ENCODE measurements around the gene UCK2. TPM values are rescaled to one million over a fixed set of nuclear protein-coding genes. Genes with fewer than 3 reads are reported as not detected.

UCK2 gene
- total and polyA plus RNA-seq, 2 experiments from 2014 or later: 101 to 149 TPM

DNA sequence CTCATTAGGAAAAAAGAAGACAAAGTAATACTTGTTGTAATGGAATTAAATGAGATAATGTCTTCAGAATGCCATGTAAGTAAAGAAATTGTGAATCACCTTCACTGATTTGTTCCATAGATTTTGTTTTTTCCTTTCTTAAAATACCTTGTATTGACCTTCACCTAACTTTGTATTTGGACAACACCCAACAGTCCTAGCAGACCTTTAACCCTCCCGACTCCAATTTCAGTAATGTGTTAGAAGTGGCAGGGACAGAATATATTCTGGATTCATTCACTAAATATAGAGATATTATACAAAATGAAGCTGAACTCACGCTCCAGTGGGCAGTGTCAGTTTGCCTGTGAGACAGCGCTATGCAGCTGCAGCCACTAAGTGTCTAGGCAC lies 57.9 kb downstream of the UCK2 start (continued):
- TF ChIP-seq, protein P1, sequence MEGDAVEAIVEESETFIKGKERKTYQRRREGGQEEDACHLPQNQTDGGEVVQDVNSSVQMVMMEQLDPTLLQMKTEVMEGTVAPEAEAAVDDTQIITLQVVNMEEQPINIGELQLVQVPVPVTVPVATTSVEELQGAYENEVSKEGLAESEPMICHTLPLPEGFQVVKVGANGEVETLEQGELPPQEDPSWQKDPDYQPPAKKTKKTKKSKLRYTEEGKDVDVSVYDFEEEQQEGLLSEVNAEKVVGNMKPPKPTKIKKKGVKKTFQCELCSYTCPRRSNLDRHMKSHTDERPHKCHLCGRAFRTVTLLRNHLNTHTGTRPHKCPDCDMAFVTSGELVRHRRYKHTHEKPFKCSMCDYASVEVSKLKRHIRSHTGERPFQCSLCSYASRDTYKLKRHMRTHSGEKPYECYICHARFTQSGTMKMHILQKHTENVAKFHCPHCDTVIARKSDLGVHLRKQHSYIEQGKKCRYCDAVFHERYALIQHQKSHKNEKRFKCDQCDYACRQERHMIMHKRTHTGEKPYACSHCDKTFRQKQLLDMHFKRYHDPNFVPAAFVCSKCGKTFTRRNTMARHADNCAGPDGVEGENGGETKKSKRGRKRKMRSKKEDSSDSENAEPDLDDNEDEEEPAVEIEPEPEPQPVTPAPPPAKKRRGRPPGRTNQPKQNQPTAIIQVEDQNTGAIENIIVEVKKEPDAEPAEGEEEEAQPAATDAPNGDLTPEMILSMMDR (conservative IDR thresholded peaks at IDR 0.05; ENCODE audit: low read depth in 2 of 2): no peak
- no peak for TF ChIP-seq STAT1 (IDR thresholded peaks at IDR 0.05; ENCODE audit: unreplicated experiment)
- TF ChIP-seq NANOG (IDR thresholded peaks at IDR 0.05; ENCODE audit: borderline replicate concordance): no peak
- no peak for TF ChIP-seq JUNB (IDR thresholded peaks at IDR 0.05; ENCODE audit: unreplicated experiment)

DNA sequence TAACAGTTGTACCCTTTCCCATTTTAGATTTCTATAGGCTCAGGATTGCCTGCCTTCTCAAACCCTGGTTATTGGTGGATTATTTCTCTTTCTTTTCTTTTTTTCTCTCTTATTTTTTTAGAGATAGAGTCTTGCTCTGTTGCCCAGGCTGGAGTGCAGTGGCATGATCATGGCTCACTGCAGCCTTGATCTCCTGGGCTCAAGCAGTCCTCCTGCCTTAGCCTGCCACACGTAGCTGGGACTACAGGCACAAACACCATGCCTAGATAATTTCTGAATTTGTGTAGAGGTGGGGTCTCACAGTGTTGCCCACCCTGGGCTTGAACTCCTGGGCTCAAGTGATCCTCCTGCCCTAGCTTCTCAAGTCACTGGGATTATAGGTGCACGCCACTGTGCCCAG lies 58.8 kb downstream of the UCK2 start:
- Histone ChIP-seq H2AFZ (no peak overlapping the region), H3K4me3 (no peak overlapping the region), H3K4me1 (ENCODE audit: insufficient read depth) (peaks cover 29% of the 10 kb centered on the region), H3F3A (replicated peaks; ENCODE audit: low read depth) (no peaks in the 10 kb centered on the region), H3K27me3 (ENCODE audit: insufficient read depth) (no peaks in the 10 kb centered on the region), H3K27ac (ENCODE audit: low read depth) (no peak overlapping the region), H3K4me2 (no peak overlapping the region), H3K36me3 (ENCODE audit: insufficient read depth) (peaks cover 6% of the 10 kb centered on the region; the same call in 1 of the 2 replicates), H3K9me2 (ENCODE audit: insufficient read depth) (no peaks in the 10 kb centered on the region), H4K20me1 (replicated peaks; ENCODE audit: insufficient read depth) (peaks cover 72% of the 10 kb centered on the region), H3K79me2 (replicated peaks; ENCODE audit: insufficient read depth) (peaks cover 100% of the 10 kb centered on the region)
- Mint-ChIP-seq H3K27ac (peak overlapping the region; percentile 33; the same call in 1 of the 2 replicates), H3K4me1 (peaks cover 46% of the 10 kb centered on the region), H3K4me3 (no peak overlapping the region), H3K9me3 (no peaks in the 10 kb centered on the region; the same call in 2 of the 3 replicates), H3K36me3 (ENCODE audit: low read depth) (peaks cover 24% of the 10 kb centered on the region), H3K27me3 (ENCODE audit: insufficient read depth, low read depth, poor library complexity) (peaks cover 4% of the 10 kb centered on the region)
- no peak for ATAC-seq
- no peak for DNase-seq (ENCODE audit: low spot score)
- TF ChIP-seq CREB1 (CRISPR knock-in tag; IDR thresholded peaks at IDR 0.05; ENCODE audit: low read depth) (no peak), STAT1 (IDR thresholded peaks at IDR 0.05; ENCODE audit: unreplicated experiment) (no peak), EZH2 (IDR thresholded peaks at IDR 0.05; ENCODE audit: low read depth, unreplicated experiment) (no peak), ZNF114 (CRISPR knock-in tag; IDR thresholded peaks at IDR 0.05) (no peak)

DNA sequence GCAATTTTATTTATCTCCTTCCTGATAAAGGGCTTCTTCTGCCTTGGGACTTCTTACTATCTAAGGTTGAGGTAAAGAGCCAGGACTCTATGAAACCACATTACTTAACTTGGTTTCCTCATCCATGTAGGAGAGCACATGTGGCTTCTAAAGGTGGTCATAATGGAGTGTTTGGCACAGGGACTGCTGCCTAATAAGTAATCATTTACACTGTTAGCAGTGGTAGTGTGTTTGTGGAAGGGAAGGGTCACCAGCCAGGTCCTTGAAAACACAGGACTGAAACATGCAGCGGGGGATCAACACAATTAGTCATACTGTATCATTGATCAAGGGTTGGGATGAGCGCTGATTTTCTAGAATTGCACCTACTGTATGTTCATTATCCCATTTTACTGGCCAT lies 59.6 kb downstream of the UCK2 start:
- Mint-ChIP-seq H3K27me3 (ENCODE audit: insufficient read depth, low read depth, poor library complexity) (peaks cover 4% of the 10 kb centered on the region), H3K27ac (peak overlapping the region; percentile 89), H3K4me3 (no peak overlapping the region), H3K4me1 (peaks cover 42% of the 10 kb centered on the region), H3K9me3 (peaks cover 4% of the 10 kb centered on the region; the same call in 2 of the 3 replicates), H3K36me3 (ENCODE audit: low read depth) (peaks cover 32% of the 10 kb centered on the region)
- H3K27ac ChIP-seq (ENCODE audit: low read depth): no peak overlapping the region
- no peaks in the 10 kb centered on the region for H3K27me3 ChIP-seq (ENCODE audit: insufficient read depth)
- no peak overlapping the region for H3K4me2 ChIP-seq
- H3K4me3 ChIP-seq: no peak overlapping the region
- DNase-seq (ENCODE audit: low spot score) (no peak), ATAC-seq (no peak)
- no peak overlapping the region for H2AFZ ChIP-seq
- peaks cover 29% of the 10 kb centered on the region for H3K4me1 ChIP-seq (ENCODE audit: insufficient read depth)
- H3F3A ChIP-seq (replicated peaks; ENCODE audit: low read depth): no peaks in the 10 kb centered on the region
- peaks cover 94% of the 10 kb centered on the region for H3K79me2 ChIP-seq (replicated peaks; ENCODE audit: insufficient read depth)
- peaks cover 69% of the 10 kb centered on the region for H4K20me1 ChIP-seq (replicated peaks; ENCODE audit: insufficient read depth)
- peaks cover 14% of the 10 kb centered on the region; the same call in 1 of the 2 replicates for H3K36me3 ChIP-seq (ENCODE audit: insufficient read depth)
- H3K9me2 ChIP-seq (ENCODE audit: insufficient read depth): no peaks in the 10 kb centered on the region
- TF ChIP-seq, protein P2, sequence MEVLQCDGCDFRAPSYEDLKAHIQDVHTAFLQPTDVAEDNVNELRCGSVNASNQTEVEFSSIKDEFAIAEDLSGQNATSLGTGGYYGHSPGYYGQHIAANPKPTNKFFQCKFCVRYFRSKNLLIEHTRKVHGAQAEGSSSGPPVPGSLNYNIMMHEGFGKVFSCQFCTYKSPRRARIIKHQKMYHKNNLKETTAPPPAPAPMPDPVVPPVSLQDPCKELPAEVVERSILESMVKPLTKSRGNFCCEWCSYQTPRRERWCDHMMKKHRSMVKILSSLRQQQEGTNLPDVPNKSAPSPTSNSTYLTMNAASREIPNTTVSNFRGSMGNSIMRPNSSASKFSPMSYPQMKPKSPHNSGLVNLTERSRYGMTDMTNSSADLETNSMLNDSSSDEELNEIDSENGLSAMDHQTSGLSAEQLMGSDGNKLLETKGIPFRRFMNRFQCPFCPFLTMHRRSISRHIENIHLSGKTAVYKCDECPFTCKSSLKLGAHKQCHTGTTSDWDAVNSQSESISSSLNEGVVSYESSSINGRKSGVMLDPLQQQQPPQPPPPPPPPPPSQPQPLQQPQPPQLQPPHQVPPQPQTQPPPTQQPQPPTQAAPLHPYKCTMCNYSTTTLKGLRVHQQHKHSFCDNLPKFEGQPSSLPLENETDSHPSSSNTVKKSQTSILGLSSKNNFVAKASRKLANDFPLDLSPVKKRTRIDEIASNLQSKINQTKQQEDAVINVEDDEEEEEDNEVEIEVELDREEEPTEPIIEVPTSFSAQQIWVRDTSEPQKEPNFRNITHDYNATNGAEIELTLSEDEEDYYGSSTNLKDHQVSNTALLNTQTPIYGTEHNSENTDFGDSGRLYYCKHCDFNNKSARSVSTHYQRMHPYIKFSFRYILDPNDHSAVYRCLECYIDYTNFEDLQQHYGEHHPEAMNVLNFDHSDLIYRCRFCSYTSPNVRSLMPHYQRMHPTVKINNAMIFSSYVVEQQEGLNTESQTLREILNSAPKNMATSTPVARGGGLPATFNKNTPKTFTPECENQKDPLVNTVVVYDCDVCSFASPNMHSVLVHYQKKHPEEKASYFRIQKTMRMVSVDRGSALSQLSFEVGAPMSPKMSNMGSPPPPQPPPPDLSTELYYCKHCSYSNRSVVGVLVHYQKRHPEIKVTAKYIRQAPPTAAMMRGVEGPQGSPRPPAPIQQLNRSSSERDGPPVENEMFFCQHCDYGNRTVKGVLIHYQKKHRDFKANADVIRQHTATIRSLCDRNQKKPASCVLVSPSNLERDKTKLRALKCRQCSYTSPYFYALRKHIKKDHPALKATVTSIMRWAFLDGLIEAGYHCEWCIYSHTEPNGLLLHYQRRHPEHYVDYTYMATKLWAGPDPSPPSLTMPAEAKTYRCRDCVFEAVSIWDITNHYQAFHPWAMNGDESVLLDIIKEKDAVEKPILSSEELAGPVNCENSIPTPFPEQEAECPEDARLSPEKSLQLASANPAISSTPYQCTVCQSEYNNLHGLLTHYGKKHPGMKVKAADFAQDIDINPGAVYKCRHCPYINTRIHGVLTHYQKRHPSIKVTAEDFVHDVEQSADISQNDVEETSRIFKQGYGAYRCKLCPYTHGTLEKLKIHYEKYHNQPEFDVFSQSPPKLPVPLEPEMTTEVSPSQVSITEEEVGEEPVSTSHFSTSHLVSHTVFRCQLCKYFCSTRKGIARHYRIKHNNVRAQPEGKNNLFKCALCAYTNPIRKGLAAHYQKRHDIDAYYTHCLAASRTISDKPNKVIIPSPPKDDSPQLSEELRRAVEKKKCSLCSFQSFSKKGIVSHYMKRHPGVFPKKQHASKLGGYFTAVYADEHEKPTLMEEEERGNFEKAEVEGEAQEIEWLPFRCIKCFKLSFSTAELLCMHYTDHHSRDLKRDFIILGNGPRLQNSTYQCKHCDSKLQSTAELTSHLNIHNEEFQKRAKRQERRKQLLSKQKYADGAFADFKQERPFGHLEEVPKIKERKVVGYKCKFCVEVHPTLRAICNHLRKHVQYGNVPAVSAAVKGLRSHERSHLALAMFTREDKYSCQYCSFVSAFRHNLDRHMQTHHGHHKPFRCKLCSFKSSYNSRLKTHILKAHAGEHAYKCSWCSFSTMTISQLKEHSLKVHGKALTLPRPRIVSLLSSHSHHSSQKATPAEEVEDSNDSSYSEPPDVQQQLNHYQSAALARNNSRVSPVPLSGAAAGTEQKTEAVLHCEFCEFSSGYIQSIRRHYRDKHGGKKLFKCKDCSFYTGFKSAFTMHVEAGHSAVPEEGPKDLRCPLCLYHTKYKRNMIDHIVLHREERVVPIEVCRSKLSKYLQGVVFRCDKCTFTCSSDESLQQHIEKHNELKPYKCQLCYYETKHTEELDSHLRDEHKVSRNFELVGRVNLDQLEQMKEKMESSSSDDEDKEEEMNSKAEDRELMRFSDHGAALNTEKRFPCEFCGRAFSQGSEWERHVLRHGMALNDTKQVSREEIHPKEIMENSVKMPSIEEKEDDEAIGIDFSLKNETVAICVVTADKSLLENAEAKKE (CRISPR knock-in tag; IDR thresholded peaks at IDR 0.05): no peak
- no peak for TF ChIP-seq CREB1 (CRISPR knock-in tag; IDR thresholded peaks at IDR 0.05; ENCODE audit: low read depth)
- no peak for TF ChIP-seq EZH2 (IDR thresholded peaks at IDR 0.05; ENCODE audit: low read depth, unreplicated experiment)
- no peak for TF ChIP-seq NANOG (IDR thresholded peaks at IDR 0.05; ENCODE audit: borderline replicate concordance)
- TF ChIP-seq, protein P1 (conservative IDR thresholded peaks at IDR 0.05; ENCODE audit: low read depth in 2 of 2): no peak
- TF ChIP-seq EZH2phosphoT487 (IDR thresholded peaks at IDR 0.05; ENCODE audit: unreplicated experiment): no peak
